ENCODE measurements around the gene SAMHD1. TPM values are rescaled to one million over a fixed set of nuclear protein-coding genes. Genes with fewer than 3 reads are reported as not detected.

Gene SAMHD1
- total RNA-seq, 4 donors from 2014 or later, result 178 to 620 (median 469) TPM

DNA sequence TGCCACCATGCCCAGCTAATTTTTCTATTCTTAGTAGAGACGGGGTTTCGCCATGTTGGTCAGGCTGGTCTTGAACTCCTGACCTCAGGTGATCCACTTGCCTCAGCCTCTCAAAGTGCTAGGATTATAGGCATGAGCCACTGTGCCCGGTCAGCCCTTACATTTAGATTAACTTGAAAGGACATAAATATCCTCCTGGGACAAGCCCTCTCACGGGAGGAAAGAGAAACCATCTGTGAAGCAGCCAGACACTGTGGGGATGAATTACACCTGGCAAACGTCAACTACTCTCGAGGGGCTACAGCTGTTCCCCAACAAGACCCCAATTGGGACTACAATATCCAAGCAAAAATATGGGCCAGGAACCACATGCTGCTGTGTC is 32.7 kb upstream of the SAMHD1 start:
- TF ChIP-seq, protein P1, sequence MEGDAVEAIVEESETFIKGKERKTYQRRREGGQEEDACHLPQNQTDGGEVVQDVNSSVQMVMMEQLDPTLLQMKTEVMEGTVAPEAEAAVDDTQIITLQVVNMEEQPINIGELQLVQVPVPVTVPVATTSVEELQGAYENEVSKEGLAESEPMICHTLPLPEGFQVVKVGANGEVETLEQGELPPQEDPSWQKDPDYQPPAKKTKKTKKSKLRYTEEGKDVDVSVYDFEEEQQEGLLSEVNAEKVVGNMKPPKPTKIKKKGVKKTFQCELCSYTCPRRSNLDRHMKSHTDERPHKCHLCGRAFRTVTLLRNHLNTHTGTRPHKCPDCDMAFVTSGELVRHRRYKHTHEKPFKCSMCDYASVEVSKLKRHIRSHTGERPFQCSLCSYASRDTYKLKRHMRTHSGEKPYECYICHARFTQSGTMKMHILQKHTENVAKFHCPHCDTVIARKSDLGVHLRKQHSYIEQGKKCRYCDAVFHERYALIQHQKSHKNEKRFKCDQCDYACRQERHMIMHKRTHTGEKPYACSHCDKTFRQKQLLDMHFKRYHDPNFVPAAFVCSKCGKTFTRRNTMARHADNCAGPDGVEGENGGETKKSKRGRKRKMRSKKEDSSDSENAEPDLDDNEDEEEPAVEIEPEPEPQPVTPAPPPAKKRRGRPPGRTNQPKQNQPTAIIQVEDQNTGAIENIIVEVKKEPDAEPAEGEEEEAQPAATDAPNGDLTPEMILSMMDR (IDR thresholded peaks at IDR 0.05; ENCODE audit: low read depth), result no peak

DNA sequence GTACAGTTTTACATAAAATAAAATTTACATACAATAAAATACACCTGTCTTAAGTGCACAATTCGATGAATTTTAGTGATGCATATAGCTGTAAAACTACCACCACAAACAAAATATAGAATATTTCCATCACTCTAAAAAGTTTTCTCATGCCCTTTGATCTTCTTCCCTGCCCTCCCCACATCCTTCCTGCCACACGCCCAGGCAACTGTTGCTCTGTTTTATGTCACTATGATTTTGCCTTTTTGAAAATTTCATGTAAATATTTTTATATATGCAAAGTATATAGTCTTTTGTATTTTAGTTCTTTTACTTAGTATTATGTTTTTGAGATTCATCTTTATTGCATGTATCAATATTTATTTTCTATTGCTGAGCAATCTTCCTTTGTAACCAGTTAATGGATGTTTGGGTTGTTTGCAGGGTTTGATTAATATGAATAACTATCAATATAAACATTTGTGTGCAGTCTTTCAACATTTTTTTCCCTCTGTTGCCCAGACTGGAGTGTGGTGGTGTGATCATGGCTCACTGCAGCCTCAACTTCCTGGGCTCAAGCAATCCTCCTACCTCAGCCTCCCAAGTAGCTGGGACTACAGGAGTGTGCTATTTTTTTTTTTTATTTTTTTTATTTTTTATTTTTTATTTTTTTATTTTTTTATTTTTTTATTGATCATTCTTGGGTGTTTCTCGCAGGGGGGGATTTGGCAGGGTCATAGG is 23.8 kb upstream of the SAMHD1 start:
- TF ChIP-seq, protein P1 (IDR thresholded peaks at IDR 0.05; ENCODE audit: low read depth), result no peak

DNA sequence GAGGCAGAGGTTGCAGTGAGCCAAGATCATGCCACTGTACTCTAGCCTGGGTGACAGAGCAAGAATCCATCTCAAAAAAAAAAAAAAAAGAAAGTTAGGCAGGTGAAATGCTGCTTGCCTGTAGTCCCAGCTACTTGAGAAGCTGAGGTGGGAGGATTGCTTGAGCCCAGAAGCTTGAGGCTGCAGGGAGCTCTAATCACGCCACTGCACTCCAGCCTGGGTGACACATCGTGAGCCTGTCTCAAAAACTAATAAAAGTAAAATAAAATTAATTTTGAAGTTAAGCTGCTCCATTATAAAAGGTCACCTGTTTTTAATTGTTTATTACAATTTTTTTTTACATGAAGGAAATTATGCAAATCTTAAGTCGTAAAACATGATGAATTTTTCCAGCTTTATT is 23.2 kb upstream of the SAMHD1 start:
- TF ChIP-seq, protein P1 (IDR thresholded peaks at IDR 0.05; ENCODE audit: low read depth), result no peak

DNA sequence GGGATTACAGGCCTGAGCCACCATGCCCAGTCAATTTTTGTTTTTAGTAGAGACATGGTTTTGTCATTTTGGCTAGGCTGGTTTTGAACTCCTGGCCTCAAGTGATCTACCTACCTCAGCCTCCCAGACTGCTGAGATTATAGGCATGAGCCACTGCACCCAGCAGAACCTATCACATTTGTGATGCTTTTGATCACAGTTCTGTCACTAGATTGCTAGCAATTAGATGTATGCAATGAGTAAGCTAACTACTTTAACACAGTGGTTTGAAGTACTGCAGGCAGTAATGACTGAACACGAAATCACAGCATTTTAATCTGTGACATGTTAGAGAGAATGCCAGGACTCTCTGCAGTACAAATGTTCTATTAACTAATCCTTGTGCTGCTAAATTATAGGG is 19.6 kb upstream of the SAMHD1 start:
- TF ChIP-seq, protein P1 (IDR thresholded peaks at IDR 0.05; ENCODE audit: low read depth), result no peak

DNA sequence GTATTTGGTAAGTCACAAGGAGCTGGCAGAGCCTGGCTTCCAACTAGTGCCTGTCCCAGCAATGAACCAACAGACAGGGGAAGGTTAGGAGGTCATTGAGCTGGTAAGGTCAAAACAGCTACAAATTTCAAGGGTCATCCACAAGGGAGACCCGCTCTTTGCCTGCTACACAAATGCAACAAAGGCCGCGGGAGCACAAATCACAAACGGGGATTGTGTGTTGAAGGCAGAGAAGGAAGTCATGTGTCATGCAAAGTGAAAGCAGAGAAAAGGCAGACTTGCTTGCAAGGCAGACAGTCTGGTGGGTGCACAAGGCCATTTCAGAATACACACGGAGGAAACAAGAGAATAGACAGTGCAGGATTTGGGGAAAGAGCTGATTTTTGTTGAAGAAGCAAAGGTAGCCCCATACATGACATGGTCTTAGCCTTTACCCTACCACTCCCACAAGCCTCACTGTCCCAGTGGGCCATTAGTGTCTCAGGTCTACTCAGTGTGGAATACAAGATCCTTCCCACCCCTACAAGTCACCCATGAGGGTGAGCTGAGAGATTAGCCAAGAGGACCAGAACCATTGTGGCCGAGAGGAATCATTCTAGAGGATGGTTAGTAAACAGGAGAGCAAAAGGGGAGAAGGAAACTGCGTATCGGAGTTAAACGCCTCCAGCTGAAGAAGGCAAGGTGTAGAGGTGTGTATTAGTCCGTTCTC is 18.1 kb upstream of the SAMHD1 start:
- TF ChIP-seq, protein P1 (IDR thresholded peaks at IDR 0.05; ENCODE audit: low read depth), result no peak

DNA sequence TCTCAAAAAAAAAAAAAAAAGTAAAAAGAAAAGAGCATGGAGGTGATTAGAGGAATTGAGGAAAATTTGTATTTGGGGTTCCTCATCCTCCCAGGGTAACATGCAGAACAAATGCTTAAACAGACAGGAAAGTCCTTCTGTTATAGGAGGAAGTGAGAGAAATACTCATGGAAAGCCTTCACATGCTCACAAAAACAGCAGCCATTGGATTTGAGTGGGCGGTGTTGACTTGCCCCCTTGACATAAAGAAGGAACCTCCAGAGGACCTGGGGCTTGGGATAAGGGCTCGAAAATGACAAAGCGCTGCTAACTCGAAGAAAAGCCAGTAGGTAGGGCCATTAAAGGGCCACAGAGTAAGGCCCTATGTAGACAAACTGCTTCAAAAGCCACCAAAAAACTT is 17.5 kb upstream of the SAMHD1 start:
- TF ChIP-seq, protein P1 (IDR thresholded peaks at IDR 0.05; ENCODE audit: low read depth), result no peak

DNA sequence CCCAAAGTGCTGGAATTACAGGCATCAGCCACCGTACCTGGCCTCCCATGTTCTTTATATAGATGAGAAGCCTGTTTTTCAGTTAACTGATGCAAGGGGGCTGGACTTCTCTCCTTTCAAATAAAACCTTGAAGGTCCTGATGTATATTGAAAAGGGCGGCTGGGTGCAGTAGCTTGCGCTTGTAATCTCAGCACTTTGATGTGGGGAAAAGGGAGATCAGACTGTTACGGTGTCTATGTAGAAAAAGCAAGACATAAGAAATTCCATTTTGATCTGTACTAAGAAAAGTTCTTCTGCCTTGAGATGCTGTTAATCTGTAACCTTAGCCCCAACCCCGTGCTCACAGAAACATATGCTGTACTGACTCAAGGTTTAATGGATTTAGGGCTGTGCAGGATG is 16.1 kb upstream of the SAMHD1 start:
- TF ChIP-seq, protein P1 (IDR thresholded peaks at IDR 0.05; ENCODE audit: low read depth), result no peak
